ENCODE results near the gene RPH3AL. TPM values are rescaled to one million over a fixed set of nuclear protein-coding genes. Genes with fewer than 3 reads are reported as not detected.

Gene RPH3AL
- total RNA-seq, 6 experiments from 2014 or later: 17.6 to 74.0 (median 25.7) TPM

GRCh38 chr17:326010-326621, 26.5 kb downstream of the RPH3AL start:
- Histone ChIP-seq H3K9me3 (no peaks in the 10 kb centered on the region), H3K36me3 (peaks cover 0 to 17% (median 8%) of the 10 kb centered on the region in 4 donors), H3K4me1 (no peaks in the 10 kb centered on the region), H3K27me3 (no peaks in the 10 kb centered on the region), H3K4me3 (no peak overlapping the region), H3K27ac (no peak overlapping the region)
- ATAC-seq (no peak), DNase-seq (peak in 1 of 3 donors; percentile 17)
- intact Hi-C loops (cut with DNase I): no loop called here
- 93% methylated on average over 5 of the region's 21 CpGs for WGBS (ENCODE audit: insufficient coverage, low coverage, low lambda C conversion rate, missing lambda C conversion rate)
- TF ChIP-seq POLR2A (IDR thresholded peaks at IDR 0.05): no peak
- TF ChIP-seq CTCF (IDR thresholded peaks at IDR 0.05): no peak

GRCh38 chr17:325270-326009, 27.2 kb downstream of the RPH3AL start:
- DNase-seq (peak in 1 of 3 donors; percentile 12), ATAC-seq (no peak)
- 95% methylated on average over 10 of the region's 13 CpGs for WGBS (ENCODE audit: insufficient coverage, low coverage, low lambda C conversion rate, missing lambda C conversion rate)

GRCh38 chr17:323721-324571, 28.7 kb downstream of the RPH3AL start:
- DNase-seq: peak in 1 of 3 donors; percentile 52
- WGBS (ENCODE audit: insufficient coverage, low coverage, low lambda C conversion rate, missing lambda C conversion rate): 91% methylated on average over 8 of the region's 39 CpGs
- no peak for ATAC-seq
- H3K4me1 ChIP-seq: no peaks in the 10 kb centered on the region
- H3K4me3 ChIP-seq: no peak overlapping the region
- no peaks in the 10 kb centered on the region for H3K27me3 ChIP-seq
- no peaks in the 10 kb centered on the region for H3K9me3 ChIP-seq
- H3K27ac ChIP-seq: no peak overlapping the region
- TF ChIP-seq POLR2A (IDR thresholded peaks at IDR 0.05) (no peak), CTCF (IDR thresholded peaks at IDR 0.05) (no peak)
- peaks cover 0 to 22% (median 11%) of the 10 kb centered on the region in 4 donors for H3K36me3 ChIP-seq
- intact Hi-C loops (cut with DNase I): no loop called here

More at GRCh38 chr17:325270-326009, 27.2 kb downstream of the RPH3AL start:
- H3K27me3 ChIP-seq: no peaks in the 10 kb centered on the region
- no peak overlapping the region for H3K4me3 ChIP-seq
- intact Hi-C loops (cut with DNase I): no loop called here
- H3K36me3 ChIP-seq: peaks cover 0 to 17% (median 10%) of the 10 kb centered on the region in 4 donors
- TF ChIP-seq POLR2A (IDR thresholded peaks at IDR 0.05): no peak
- H3K4me1 ChIP-seq: no peaks in the 10 kb centered on the region
- no peaks in the 10 kb centered on the region for H3K9me3 ChIP-seq
- H3K27ac ChIP-seq: no peak overlapping the region

GRCh38 chr17:323181-323580, 29.4 kb downstream of the RPH3AL start:
- TF ChIP-seq POLR2A (IDR thresholded peaks at IDR 0.05) (no peak), CTCF (IDR thresholded peaks at IDR 0.05) (no peak)
- H3K9me3 ChIP-seq: no peaks in the 10 kb centered on the region
- H3K36me3 ChIP-seq: peaks cover 0 to 30% (median 15%) of the 10 kb centered on the region in 4 donors
- H3K27ac ChIP-seq: no peak overlapping the region
- H3K4me1 ChIP-seq: no peaks in the 10 kb centered on the region
- intact Hi-C loops (cut with DNase I): no loop called here
- WGBS (ENCODE audit: insufficient coverage, low coverage, low lambda C conversion rate, missing lambda C conversion rate): 89% methylated on average over 3 of the region's 8 CpGs
- ATAC-seq: no peak
- peak in 1 of 3 donors; percentile 13 for DNase-seq
- H3K27me3 ChIP-seq: no peaks in the 10 kb centered on the region
- no peak overlapping the region for H3K4me3 ChIP-seq

Data from right lobe of liver (tissue), 6 donors.